KOPT-K1 (cell line): ENCODE measurements around the gene NEUROD2.

Experiments used
- H3K27ac ChIP-seq: fragments of 200-600 bp; sonication (generic); 2 replicates; pipeline ENCODE4 v1.5.1; 2016; ENCODE audit warnings: antibody characterized with exemption, mild to moderate bottlenecking, low read depth, low read length; ENCODE audit not compliant: poor library complexity, severe bottlenecking
- H3K36me3 ChIP-seq: fragments of 200-600 bp; sonication (generic); 2 replicates; pipeline ENCODE4 v1.5.1; 2017; ENCODE audit warnings: antibody characterized with exemption, mild to moderate bottlenecking, low read length, moderate library complexity; ENCODE audit not compliant: insufficient read depth
- H3K9me3 ChIP-seq: fragments of 200-600 bp; sonication (generic); 2 replicates; pipeline ENCODE4 v1.5.1; 2017; ENCODE audit warnings: antibody characterized with exemption, low read length, mild to moderate bottlenecking; ENCODE audit not compliant: insufficient read depth, poor library complexity, severe bottlenecking

Gene NEUROD2

DNA sequence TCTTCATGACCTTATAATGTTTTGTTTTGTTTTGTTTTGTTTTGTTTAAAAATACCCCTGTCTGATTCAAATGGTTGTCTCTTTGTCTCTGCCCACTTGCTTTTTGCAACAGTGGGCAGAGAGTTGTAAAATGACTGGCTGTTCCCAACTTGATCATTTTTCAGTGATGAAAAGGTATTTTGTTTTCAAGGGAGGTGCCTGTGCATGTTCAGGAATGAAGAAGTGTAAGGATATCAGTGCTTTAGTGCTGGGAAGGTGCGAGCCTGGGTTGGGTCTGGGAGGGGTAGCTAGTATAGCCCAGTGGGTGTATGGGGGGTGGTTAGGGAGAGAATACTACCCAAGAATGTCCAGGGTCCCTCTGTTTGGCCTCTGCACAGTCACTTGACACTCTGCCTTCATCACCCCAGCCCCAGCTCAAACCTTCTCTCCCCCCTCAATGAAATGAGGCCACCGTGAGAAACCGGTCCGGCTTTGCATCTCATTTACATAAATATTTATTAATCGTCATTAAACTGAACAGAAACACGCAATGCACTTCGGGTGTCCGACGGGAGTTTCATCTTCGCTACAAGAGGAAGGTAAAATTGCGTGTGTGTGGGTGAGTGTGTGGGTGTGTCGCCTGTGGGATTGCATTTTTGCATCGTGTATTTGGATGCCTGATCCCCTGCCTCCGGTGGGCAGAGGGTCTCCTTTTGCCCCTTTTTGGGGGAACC is 4.3 kb downstream of the NEUROD2 start:
- Histone ChIP-seq H3K36me3 (no peaks in the 10 kb centered on the region), H3K27ac (no peak overlapping the region), H3K9me3 (no peaks in the 10 kb centered on the region)

GRCh38 chr17:39602533-39603303 is 5.0 kb downstream of the NEUROD2 start:
- Histone ChIP-seq H3K9me3 (no peaks in the 10 kb centered on the region), H3K36me3 (no peaks in the 10 kb centered on the region), H3K27ac (no peak overlapping the region)

GRCh38 chr17:39601758-39602532 is 5.8 kb downstream of the NEUROD2 start:
- Histone ChIP-seq H3K9me3 (no peaks in the 10 kb centered on the region), H3K36me3 (no peaks in the 10 kb centered on the region), H3K27ac (no peak overlapping the region)

DNA sequence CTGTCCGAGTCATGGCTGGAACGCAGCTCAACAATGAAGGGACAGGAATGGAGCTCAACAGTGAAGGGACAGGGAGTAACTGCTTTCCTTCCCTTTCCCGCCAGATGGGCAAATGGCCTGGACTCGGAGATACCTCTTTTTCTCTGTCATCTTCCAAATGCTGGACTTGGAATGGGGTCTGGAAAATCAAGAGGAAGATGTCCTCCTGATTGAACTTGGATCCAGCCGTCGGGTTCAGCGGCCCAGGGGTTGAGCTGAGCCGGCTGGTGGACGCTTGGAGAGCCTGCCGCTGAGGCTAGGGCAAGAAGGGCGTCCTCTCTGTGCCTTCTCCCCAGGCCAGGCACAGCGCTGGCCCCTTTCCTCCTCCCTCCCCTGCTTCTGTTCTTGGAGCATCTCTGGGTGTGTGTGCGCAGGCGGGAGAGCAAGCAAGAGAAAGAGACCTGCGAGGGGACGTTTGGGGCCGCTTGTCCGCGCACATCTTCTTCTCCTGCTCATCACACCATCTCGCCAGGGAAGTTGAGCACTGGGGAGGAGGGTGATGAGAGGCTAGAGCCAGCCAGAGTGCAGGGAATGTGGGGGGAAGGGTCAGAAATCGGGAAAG is 6.6 kb downstream of the NEUROD2 start:
- no peaks in the 10 kb centered on the region for H3K36me3 ChIP-seq
- no peak overlapping the region for H3K27ac ChIP-seq
- H3K9me3 ChIP-seq: no peaks in the 10 kb centered on the region

DNA sequence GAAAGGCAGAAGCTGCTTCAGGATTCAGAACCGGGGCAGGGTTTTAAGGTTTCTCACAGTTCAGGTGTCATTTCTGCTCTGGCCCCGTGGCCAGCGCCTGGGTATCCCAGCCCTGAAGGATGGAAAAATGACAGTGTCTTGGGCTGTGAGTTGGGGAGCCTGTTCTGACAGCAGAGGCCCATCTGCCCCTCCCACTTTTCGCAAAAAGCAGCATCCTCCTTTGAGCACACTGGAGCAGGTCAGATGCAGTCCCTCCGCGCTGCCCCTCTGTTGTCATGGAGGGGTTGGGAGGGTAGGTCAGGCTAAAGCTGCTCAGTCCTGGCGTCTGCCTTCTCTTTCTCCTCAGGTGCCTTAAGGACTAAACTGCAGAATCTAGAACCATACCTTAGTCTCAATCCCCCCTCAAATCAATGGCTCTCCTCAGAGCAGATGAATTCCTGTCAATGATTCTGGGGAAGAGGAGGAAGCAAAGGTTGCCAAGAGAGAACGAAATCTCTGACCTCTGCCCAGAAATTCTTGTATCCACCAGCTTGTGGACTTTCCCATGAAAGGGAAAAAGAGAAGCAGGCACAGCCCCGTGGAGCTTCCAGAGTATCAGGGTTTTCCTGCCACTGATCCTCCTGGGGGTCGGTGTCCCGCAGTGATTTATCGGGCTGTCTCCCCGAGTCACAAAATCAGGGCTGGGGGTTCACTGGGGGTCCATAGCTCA is 7.3 kb downstream of the NEUROD2 start:
- Histone ChIP-seq H3K36me3 (no peaks in the 10 kb centered on the region), H3K27ac (no peak overlapping the region), H3K9me3 (no peaks in the 10 kb centered on the region)

DNA sequence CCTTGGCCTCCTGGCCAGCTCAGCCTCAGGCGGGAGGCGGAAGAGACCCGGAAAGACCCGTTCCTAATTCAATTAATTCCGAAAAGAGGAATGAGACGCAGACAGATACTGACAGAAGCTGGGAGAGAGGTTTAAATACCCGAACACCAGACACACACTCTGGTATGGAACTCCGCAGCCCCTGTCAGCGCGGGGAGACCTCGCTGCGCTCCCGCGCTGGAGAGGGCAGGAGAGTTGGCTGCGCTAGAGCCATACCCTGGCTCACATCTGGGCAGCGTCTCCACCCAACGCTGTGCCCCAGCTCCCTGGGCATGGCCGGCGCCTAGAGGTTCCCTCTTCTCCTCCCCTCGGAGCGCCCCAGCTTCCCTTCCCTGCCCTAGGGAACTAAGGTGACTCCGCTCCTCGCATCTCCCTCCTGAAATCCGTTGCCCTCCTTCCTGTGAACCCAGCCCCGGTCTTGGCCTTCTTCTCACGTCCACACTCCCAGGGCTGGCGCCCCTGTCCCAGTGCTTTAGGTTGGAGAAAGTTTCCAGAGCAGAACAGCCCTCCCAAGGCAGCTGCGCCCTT is 8.0 kb downstream of the NEUROD2 start:
- no peak overlapping the region for H3K27ac ChIP-seq
- H3K9me3 ChIP-seq: no peaks in the 10 kb centered on the region

GRCh38 chr17:39599004-39599664 is 8.6 kb downstream of the NEUROD2 start:
- Histone ChIP-seq H3K27ac (no peak overlapping the region), H3K36me3 (no peaks in the 10 kb centered on the region), H3K9me3 (no peaks in the 10 kb centered on the region)

More for the DNA sequence above, 8.0 kb downstream of the NEUROD2 start:
- no peaks in the 10 kb centered on the region for H3K36me3 ChIP-seq

DNA sequence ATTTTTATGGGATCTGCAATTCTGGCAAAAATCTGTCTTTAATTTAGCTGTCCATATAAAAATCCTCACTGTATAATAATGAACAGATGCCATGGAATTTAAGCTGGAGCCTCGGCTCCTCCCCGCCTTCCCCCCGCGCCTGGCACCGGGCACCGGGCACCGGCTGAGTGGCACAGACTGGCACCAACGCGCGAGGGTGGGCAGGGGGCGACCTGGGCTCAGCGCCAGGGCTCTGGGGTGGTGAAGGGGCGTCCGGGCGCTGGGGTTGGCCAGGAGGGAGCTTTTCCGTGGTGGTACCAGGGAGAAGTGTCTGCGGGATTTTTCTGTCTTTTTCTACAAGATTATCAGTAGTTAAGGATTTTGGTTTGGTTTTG is 9.1 kb downstream of the NEUROD2 start:
- H3K27ac ChIP-seq: no peak overlapping the region
- H3K36me3 ChIP-seq: no peaks in the 10 kb centered on the region
- no peaks in the 10 kb centered on the region for H3K9me3 ChIP-seq

DNA sequence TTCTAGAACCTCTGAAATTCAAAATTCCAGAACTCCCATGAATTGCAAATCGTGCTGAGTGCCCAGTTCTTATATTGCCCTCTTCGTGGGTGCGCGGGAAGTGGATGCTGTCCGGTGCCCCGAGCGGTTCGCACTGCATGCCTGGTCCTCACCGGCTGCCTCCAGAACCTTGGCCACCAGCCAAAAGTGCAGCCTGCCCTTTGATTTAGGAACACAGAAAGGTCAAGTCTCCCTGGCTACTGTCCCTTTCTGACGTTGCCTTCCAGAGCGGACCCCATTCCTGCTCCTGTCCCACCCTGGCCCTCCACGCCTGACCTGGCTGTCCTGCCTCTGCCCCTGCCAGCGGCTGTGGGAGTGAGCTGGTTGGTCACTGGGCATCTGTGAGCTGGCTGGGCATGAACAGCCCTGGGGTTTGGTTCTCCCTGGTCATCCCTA is 9.7 kb downstream of the NEUROD2 start:
- no peaks in the 10 kb centered on the region for H3K9me3 ChIP-seq
- no peaks in the 10 kb centered on the region for H3K36me3 ChIP-seq
- no peak overlapping the region for H3K27ac ChIP-seq

DNA sequence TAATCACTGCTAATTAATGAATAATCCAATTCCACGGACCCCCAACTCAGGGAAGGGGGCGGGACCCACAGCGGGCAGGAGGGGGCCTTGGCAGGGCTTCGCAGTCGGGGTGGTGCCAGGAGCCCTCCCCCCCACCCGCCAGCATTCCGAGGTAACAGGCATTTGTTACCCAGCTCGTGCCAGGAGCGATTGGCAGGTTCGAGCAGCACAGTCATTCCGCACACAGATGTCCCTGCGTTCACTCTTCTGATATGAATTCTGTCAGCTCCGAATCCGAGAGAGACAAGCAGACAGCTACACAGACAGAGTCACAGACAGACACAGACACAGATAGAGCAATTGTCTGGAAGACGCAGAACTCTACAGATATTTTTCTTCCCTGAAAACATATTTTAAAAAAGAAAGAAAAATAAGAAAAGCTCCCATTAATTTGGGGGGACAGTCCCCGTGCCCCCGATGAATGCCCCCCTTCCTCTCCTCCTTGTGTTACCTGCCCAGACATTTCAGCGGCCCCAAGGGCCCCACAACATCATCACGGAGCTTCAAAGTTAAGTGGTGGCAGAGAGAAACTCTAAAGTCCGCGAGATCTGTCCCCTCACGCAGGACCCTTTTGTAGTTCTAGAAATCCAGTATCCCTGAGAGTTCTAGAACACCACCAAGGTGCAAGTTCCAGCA is 10.2 kb downstream of the NEUROD2 start:
- H3K27ac ChIP-seq: no peak overlapping the region
- H3K36me3 ChIP-seq: no peaks in the 10 kb centered on the region
- H3K9me3 ChIP-seq: no peaks in the 10 kb centered on the region

- no peaks in the 10 kb centered on the region for H3K36me3 ChIP-seq
- H3K9me3 ChIP-seq: no peaks in the 10 kb centered on the region
- H3K27ac ChIP-seq: no peak overlapping the region
Observed at GRCh38 chr17:39596543-39597267, 11.0 kb downstream of the NEUROD2 start.

GRCh38 chr17:39595928-39596510 is 11.7 kb downstream of the NEUROD2 start:
- no peaks in the 10 kb centered on the region for H3K9me3 ChIP-seq
- no peak overlapping the region for H3K27ac ChIP-seq

GRCh38 chr17:39595294-39595693 is 12.4 kb downstream of the NEUROD2 start:
- Histone ChIP-seq H3K36me3 (no peaks in the 10 kb centered on the region), H3K27ac (no peak overlapping the region), H3K9me3 (no peaks in the 10 kb centered on the region)

More at GRCh38 chr17:39595928-39596510, 11.7 kb downstream of the NEUROD2 start:
- no peaks in the 10 kb centered on the region for H3K36me3 ChIP-seq
